ENCODE measurements around the gene TSPAN32. TPM values are rescaled to one million over a fixed set of nuclear protein-coding genes. Genes with fewer than 3 reads are reported as not detected.
"Not testable (repeated sequence)": the region's sequence is repeated elsewhere in the genome, so short reads cannot be mapped to it uniquely, and the experiment has no call there.

The TSPAN32 gene
- total RNA-seq, 1 experiment from 2014 or later = 0.05 TPM

- no peak for DNase-seq (ENCODE audit: low read depth)
Measured at GRCh38 chr11:2314136-2314524, 12.3 kb downstream of the TSPAN32 start.

GRCh38 chr11:2314525-2315394, 12.9 kb downstream of the TSPAN32 start:
- DNase-seq (ENCODE audit: low read depth) = no peak

GRCh38 chr11:2315395-2316168, 13.8 kb downstream of the TSPAN32 start:
- DNase-seq (ENCODE audit: low read depth) = no peak

DNA sequence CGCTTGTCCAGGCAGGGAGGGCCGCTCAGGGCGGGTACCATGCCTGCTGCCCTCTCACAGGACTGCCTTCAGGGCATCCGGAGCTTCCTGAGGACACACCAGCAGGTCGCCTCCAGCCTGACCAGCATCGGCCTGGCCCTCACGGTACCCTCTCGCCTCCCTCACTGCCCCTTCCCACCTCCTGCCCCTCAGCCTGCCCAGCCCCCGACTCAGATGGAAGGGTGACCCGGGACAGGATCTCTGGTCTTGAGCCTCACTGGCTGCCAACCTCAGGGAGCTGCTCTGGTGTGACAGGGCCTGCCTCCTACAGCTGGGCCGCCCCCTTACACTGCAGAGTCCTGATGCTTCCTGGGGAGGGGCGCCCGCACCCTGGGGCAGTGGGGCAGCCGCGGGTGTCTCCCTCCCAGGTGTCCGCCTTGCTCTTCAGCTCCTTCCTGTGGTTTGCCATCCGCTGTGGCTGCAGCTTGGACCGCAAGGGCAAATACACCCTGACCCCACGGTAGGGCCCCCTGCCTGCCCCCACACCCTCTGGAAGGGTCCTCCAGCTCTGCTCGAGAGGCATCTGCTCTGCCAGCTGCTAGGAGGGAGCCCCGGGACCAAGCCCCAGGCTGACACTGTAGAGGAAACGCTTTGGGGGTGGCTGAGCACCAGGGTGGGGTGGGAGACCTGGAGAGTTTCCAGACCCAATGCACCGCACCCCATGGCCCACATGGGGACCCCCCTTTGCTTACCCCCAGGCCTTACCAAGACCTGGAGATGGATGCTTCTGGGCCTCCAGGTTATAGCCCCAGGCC, 14.6 kb downstream of the TSPAN32 start:
- DNase-seq (ENCODE audit: low read depth) = no peak

DNA sequence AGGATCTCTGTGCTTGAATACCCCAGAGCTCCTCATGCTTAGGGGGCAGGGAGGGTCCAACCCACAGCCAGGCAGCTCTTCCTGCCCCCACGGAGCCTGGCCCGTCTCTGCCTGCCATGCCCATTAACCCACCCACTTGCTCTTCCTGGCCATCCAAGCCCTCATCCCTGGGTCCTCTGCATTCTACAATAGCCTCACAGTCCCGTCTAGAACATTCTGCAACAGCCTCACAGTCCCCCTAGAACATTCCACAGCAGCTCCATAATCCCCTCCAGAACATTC, 15.1 kb downstream of the TSPAN32 start:
- no peak for DNase-seq (ENCODE audit: low read depth)

DNA sequence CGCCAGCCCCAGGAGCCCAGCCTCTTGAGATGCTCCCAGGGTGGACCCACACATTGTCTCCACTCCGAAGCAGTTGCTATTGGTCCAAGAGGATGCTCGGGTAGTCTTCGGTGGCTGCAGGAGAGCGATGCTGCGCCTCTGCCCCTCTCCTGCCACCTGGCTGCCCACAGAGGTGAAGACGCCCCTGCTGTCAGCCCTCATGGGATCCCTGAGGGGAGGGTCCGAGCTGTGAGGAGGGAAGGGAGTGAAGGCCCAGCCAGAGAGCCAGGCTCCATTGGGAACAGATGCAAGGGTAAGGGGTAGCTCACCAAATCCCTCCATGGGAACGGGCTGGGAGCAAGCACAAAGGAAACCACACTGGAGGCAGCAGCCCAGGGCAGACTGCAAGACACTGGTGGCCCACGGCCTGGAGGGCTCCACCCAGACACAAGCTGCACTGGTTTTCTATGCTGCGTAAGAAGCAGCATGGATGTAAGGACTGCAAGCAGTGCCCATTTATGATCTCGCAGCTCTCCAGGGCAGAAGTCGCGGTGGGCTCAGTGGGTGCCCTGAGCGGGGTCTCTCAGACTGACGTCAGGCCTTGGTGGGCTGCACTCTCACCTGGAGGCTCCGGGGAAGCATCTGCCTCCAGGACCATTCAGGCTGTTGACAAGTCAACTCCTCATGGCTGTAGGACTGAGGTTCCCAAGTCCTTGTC, 15.7 kb downstream of the TSPAN32 start:
- no peak for DNase-seq (ENCODE audit: low read depth)

DNA sequence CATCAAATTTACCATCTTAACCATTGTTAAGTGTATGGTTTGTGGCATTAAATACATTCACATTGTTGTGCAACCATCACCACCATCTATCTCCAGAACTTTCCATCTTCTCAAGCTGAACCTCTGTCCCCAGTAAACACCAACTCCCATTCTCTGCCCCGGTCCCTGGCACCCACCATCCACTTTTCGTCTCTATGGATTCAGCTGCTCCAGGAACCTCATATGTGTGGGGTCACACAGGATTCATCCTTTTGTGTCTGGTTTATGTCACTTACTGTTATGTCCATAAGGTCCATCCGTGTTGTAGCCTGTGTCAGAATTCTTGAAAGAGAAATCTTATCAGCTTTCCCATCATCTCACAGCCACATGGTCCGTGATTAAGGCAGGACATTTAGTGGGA, 16.3 kb downstream of the TSPAN32 start:
- no peak for DNase-seq (ENCODE audit: low read depth)

GRCh38 chr11:2318707-2319106, 16.9 kb downstream of the TSPAN32 start:
- no peak for DNase-seq (ENCODE audit: low read depth)

GRCh38 chr11:2319791-2320472, 18.1 kb downstream of the TSPAN32 start:
- no peak for DNase-seq (ENCODE audit: low read depth)

- no peak for DNase-seq (ENCODE audit: low read depth)
Measured at GRCh38 chr11:2320568-2321310, 18.9 kb downstream of the TSPAN32 start.

DNA sequence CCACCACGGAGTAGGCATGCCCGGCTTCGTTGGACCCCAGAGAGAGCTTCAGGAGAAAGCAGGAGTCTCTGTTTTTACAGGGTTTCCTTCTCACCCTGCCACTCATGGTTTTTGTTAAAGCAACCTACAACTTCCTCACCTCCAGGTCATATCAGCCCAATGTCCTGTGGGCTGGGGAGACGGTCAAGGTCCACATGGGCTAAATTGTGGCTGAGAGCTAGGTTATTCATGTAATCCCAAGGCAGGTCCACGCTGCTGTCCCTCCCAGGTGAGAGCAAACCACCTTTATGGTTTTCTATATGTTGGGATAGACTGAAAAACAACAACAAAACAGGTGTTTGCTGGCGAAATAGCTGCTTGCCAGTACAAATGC, 19.5 kb downstream of the TSPAN32 start:
- DNase-seq (ENCODE audit: low read depth) = no peak

DNA sequence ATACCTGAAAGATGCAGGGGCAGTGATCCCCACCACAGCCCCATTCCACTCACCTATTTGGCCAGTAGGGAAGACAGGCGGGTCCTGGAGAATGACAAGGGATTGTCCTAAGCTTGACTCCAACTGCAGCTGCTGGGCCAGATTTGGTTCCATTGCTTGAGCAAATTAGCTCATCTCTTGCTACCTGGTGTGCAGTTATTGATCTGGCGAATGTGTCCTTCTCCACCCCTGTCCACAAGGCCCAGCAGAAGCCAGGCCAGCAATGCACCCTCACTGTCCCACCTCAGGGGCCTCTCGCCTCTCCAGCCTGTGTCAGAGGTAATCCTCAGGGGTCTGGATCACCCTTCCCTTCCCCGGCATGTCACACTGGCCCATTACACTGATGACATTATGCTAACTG, 23.3 kb downstream of the TSPAN32 start:
- DNase-seq (ENCODE audit: low read depth) = no peak

DNA sequence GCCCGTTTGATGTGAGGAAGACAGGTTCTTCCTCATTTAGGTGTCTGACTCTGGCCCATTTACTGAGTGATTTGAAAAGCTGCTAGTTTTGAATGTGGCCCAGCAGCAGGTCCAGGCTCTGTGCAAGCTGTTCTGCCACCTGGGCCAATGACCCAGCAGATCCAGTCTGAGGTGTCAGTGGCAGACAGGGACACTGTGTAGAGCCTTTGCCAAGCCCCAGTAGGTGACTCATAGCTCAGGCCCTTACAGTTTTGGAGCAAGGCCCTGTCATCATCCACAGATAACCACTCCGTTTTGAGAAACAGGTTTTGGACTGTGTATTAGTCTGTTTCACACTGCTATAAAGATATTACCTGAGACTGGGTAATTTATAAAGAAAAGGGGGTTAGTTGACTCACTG, 23.9 kb downstream of the TSPAN32 start:
- DNase-seq (ENCODE audit: low read depth) = no peak

DNA sequence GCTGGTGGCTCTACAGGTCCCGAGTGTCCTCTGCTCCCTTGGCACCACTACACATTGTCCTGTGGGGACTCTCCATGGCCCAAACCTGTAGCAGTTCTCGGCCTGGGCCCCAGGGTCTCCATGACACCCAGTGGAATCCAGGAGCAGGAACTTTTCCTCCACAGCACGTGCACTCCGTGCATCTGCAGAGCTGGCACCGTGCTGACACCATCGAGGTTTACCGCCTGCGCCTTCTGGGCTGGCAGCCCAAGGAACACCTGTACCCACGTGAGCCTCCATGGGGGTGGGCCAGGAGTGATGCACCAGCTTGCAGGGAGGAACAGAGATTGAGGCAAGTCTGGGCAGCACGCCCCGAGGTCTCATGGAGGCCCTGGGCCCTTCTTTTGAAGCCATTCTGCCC, 25.2 kb downstream of the TSPAN32 start:
- no peak for DNase-seq (ENCODE audit: low read depth)

DNA sequence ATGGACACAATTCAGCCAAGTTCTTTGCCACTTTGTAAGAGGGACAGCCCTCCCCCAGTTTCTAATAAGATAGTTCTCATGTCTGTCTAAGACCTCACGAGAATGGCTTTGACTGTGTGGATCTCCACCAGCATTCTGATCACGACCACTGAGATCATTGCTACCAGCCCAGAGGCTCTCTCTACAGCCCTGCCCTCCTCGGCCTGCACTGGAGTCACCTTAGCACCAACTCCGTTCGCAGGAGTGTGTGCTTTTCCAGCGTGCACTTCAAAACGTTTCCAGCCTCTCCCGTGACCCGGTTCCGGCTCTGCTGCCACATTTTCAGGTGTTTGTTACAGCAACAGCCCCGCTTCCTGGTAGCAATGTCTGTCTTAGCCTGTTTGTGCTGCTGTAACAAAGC, 26.2 kb downstream of the TSPAN32 start:
- no peak for DNase-seq (ENCODE audit: low read depth)

- no peak for DNase-seq (ENCODE audit: low read depth)
Measured at GRCh38 chr11:2328656-2329354, 27.0 kb downstream of the TSPAN32 start.

GRCh38 chr11:2329551-2329950, 27.7 kb downstream of the TSPAN32 start:
- DNase-seq (ENCODE audit: low read depth) = no peak

GRCh38 chr11:2330696-2331095, 28.9 kb downstream of the TSPAN32 start:
- DNase-seq (ENCODE audit: low read depth) = no peak

DNA sequence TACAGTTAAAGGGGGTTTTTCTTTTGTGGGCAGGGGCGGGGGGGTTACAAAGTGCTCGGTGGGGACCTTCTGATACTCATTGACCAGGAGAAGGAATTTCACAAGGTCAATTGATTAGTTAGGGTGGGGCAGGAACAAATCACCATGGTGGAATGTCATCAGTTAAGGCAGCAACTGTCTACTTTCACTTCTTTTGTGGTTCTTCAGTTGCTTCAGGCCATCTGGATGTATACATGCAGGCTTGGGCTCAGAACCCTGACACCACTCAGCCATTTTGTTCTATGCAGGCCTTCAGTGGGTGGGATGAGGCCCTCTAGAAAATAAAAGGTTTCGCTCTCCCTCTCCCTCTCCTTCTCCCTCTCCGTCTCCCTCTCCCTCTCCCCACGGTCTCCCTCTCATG, 29.6 kb downstream of the TSPAN32 start:
- no peak for DNase-seq (ENCODE audit: low read depth)

- not testable (repeated sequence) for DNase-seq (ENCODE audit: low read depth)
Measured at GRCh38 chr11:2332569-2332968, 30.8 kb downstream of the TSPAN32 start.
